GM12801 (cell line): Measurements from ENCODE around the gene ELSPBP1.

Experiments
- CTCF ChIP-seq: IDR thresholded peaks from one replicate; pipeline ENCODE4 v1.5.1; 2011; ENCODE audit warnings: control low read depth; ENCODE audit not compliant: insufficient read length; ENCODE audit errors: extremely low read depth

ELSPBP1 gene

GRCh38 chr19:48051335-48052033, 57.1 kb downstream of the ELSPBP1 start:
- TF ChIP-seq CTCF = no peak

- no peak for TF ChIP-seq CTCF
These were observed 58.6 kb downstream of the ELSPBP1 start for GRCh38 chr19:48053076-48053475.

GRCh38 chr19:48053856-48054255, 59.4 kb downstream of the ELSPBP1 start:
- no peak for TF ChIP-seq CTCF

- TF ChIP-seq CTCF = no peak
These were observed 64.9 kb downstream of the ELSPBP1 start for GRCh38 chr19:48059331-48059730.

GRCh38 chr19:48060381-48060780, 65.9 kb downstream of the ELSPBP1 start:
- TF ChIP-seq CTCF = no peak

- TF ChIP-seq CTCF = no peak
These were observed 67.2 kb downstream of the ELSPBP1 start for GRCh38 chr19:48061401-48062344.

GRCh38 chr19:48064509-48064908, 70.1 kb downstream of the ELSPBP1 start:
- no peak for TF ChIP-seq CTCF
